DND-41 (cell line): Measurements from ENCODE around the gene ICA1L.

Experiments
- EZH2 ChIP-seq: IDR thresholded peaks from 3 replicates; pipeline ENCODE4 v1.6.1; 2012; ENCODE audit warnings: borderline replicate concordance, low read depth, mild to moderate bottlenecking, moderate library complexity, low read length, inconsistent platforms; ENCODE audit not compliant: severe bottlenecking
- TF ChIP-seq, protein P1 (sequence below): IDR thresholded peaks from 2 replicates; pipeline ENCODE4 v1.5.1; 2012; ENCODE audit warnings: borderline replicate concordance, low read length, moderate library complexity, mild to moderate bottlenecking; ENCODE audit not compliant: poor library complexity, severe bottlenecking; ENCODE audit errors: extremely low read depth

DNA sequence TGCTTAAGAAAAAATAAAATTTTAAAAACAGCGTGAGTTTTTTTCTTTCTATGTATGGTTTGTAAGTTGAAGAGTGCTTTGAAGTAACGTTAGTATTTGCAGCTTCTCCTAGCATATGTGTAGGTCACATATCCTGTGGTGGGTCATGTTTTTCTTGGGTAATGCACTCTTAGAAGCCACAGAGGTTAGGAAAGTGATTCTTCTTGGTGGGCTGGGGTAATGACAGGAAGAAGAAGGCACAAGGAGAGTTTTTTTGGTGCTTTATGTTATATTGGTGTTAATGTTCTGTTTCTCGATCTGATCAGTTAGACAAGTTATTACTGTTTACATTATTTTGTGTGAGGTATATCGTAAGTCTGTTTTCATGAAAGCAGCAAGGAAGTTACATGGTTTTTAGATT lies 109.0 kb downstream of the ICA1L start:
- TF ChIP-seq, protein P1, sequence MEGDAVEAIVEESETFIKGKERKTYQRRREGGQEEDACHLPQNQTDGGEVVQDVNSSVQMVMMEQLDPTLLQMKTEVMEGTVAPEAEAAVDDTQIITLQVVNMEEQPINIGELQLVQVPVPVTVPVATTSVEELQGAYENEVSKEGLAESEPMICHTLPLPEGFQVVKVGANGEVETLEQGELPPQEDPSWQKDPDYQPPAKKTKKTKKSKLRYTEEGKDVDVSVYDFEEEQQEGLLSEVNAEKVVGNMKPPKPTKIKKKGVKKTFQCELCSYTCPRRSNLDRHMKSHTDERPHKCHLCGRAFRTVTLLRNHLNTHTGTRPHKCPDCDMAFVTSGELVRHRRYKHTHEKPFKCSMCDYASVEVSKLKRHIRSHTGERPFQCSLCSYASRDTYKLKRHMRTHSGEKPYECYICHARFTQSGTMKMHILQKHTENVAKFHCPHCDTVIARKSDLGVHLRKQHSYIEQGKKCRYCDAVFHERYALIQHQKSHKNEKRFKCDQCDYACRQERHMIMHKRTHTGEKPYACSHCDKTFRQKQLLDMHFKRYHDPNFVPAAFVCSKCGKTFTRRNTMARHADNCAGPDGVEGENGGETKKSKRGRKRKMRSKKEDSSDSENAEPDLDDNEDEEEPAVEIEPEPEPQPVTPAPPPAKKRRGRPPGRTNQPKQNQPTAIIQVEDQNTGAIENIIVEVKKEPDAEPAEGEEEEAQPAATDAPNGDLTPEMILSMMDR: no peak
- TF ChIP-seq EZH2: no peak
